Measurements from ENCODE around the gene ASTN2.
"Not testable (repeated sequence)": the region's sequence is repeated elsewhere in the genome, so short reads cannot be mapped to it uniquely, and the experiment has no call there.

Gene ASTN2

GRCh38 chr9:116464987-116465571 lies 949.8 kb downstream of the ASTN2 start:
- DNase-seq (ENCODE audit: low read depth, low spot score): no peak

- DNase-seq (ENCODE audit: low read depth, low spot score): no peak
These were observed 950.4 kb downstream of the ASTN2 start for GRCh38 chr9:116464423-116464822.

DNA sequence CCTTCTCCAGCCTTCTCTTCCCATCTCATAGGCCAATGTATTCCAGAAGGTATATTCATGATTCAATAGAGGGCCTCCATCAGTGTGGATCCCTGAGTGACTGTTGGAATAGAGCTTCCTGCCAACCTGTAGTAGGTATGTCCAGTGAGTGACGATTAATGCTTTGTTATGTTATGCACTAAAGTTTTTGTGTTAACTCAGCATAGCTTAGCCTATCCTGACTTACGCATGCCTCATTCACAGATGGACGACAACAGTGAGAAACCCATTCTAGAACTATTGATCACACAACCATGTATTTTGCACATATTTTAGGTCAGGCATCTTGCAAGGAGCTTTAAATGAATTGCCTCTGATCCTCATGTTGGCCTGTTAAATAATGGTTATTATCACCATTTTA lies 953.2 kb downstream of the ASTN2 start:
- no peak for DNase-seq (ENCODE audit: low read depth, low spot score)

DNA sequence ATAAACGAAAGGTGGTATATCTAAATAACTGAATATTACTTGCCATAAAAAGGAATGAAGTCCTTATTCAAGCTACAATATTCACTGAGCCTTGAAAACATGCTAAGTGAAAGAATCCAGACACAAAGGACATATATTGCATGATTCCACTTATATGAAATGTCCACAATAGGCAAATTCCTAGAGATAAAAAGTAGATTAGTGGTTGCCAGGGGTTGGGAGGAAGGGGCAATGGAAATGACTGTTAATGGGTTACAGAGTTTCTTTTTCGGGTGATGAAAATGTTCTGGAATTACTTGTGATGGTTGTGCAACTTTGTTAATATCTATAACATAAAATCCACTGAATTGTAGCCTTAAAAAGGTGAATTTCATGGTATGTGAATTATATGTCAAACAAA lies 954.8 kb downstream of the ASTN2 start:
- DNase-seq (ENCODE audit: low read depth, low spot score): no peak

GRCh38 chr9:116459576-116459975 lies 955.3 kb downstream of the ASTN2 start:
- no peak for DNase-seq (ENCODE audit: low read depth, low spot score)

DNA sequence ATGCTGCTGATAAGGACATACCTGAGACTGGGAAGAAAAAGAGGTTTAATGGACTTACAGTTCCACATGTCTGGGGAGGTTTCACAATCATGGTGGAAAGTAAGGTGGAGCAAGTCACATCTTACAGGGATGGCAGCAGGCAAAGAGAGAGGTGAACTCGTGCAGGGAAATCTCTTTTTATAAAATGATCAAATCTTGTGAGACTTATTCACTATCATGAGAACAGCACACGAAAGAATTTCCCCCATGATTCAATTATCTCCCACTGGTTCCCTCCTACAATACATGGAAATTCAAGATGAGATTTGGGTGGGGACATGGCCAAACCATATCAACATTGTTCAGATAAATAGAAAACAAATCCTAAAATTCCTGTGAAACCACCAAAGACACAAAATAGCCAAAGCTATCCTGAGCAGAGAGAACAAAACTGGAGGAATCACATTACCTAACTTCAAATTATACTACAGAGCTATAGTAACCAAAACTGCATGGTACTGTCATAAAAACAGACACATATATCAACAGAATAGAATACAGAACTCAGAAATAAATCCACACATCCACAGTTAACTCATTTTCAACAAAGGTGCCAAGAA lies 958.3 kb downstream of the ASTN2 start:
- no peak for DNase-seq (ENCODE audit: low read depth, low spot score)

- DNase-seq (ENCODE audit: low read depth, low spot score): not testable (repeated sequence)
These were observed 960.3 kb downstream of the ASTN2 start for GRCh38 chr9:116454539-116454938.

DNA sequence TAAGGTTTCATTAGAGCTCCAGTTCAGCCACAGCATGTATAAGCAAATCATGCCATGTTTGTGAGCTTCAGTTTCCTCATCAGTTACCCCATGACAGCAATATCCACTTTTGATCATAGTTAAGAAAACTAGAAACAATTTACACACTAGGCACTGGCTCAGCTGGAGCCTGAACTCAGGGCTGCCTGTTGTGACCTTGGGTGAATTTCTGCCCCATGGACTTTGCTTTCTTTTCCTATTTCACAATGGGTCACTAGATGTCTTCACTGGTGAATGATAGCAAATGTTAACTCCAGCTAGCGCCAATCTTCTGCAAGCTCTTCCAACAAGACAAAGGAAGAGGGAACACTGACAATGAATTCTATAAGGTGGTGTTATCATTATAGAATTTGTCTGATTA lies 961.1 kb downstream of the ASTN2 start:
- no peak for DNase-seq (ENCODE audit: low read depth, low spot score)

DNA sequence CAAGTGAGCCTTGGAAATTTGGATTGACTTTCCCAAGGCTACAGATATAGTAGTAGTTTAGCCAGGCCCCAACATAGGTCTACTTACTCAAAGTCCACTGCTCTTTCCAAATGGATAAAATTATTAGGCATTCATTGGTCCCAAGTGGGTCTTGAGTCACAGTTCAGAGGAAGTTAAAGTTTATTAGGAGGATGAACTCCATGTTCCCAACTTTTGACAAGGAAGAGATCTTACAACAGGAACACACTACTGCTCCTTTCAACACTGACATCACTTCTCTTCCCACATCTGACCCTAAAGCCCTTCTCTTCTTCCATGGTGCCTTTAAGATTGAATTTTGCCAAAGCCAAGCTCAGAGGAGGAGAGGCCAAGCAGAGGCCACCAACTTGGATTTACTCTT lies 962.2 kb downstream of the ASTN2 start:
- no peak for DNase-seq (ENCODE audit: low read depth, low spot score)

GRCh38 chr9:116452227-116452626 lies 962.6 kb downstream of the ASTN2 start:
- DNase-seq (ENCODE audit: low read depth, low spot score): no peak

DNA sequence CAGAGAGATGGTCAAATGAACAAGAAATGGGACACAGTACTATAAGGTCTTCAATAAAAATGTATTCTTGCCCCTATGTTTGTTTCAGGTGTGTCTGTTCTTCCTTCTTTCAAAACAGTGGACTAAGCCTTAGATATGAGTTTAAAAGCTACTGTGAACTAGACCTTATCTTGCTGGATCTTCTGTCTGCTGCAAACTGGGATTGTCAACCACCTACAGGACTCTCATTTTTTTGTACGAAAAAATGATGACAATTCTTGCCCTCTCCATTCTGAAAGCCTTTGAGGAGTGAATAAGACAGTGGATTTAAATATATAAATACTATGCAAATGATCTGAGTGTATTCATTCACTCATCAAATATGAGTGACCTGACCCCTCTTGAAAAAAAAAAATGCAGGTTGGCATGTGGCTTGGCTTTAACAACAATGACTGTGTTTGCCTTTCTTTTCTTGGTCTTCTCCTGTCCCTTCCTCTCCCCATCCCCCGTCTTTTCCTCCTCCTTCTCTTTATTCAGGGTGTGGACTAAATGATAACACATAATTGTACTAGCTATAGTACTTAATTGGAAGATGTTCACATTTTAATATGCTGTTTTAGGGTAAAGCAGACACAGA lies 963.2 kb downstream of the ASTN2 start:
- DNase-seq (ENCODE audit: low read depth, low spot score): no peak

DNA sequence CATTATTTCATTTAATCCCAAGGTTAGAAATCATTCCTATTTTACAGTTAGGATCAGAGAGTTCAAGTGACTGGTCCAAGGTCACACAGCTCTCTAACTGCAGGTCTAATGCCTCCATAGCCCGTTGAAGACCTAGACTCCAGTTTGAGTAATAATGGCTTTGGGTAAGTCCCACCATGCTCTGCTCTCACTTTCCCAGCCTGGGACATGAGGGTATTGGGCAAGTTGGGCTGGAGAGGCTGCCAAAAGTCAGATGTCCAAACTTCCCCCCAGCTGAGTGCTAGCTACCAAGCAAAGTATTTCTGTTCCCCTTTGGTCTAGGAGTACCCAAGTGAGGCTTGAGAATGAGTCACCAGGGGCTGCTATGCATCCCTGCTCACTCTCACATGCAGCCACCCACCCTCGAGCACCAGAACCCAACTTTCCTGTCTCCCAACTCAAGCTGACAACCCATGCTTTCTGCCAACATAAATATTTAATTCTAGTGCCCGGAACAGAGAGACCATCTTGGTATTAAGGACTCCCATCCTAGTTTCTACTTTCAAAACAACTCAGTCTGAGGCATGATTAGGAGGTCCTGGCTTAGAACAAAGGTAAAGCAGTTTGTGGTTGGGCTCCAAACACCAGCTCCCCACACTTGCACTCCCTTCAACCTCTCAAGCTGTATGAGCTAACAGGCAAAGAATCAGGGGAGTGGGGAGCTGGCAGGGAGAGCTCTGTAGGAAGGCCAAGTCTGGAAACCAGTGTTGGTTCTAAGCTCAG lies 964.3 kb downstream of the ASTN2 start:
- DNase-seq (ENCODE audit: low read depth, low spot score): peak; percentile 44

DNA sequence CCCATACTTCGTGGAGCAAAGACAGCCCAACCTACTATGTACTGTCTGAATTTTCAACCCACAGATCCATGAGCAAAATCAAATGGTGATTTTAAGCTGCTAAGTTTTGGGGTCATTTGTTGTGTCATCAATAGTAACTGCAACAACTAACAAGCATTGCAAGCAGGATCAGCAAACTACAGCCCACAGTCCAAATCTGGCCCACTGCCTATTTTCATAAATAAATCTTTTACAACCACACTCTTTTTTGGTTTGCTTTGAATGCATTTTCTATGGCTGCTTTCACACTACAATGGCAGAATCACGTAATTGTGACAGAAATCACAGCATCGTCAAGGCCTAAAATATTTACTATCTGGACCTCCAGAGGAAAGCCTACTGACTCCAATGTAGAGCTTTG lies 964.9 kb downstream of the ASTN2 start:
- no peak for DNase-seq (ENCODE audit: low read depth, low spot score)

DNA sequence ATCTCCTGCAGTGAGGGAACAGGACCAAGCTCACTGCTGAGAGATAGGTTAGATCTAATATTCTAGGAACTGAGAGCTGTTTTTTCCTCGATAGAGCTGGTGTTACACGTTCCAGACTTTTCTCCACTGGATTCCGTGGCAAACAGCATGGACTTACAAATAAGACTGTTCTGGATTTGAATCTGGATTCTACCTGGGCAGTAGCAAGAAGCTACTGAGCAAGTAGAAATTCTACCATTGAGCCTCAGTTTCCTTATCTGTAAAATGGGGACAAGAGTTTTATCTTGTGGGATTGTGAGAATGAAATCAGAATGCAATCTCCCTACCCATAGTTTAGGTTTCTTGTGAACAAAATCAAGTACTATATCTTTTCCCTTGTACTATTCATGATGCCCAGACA lies 966.4 kb downstream of the ASTN2 start:
- no peak for DNase-seq (ENCODE audit: low read depth, low spot score)

- DNase-seq (ENCODE audit: low read depth, low spot score): peak; percentile 59
These were observed 966.9 kb downstream of the ASTN2 start for GRCh38 chr9:116447934-116448333.

DNA sequence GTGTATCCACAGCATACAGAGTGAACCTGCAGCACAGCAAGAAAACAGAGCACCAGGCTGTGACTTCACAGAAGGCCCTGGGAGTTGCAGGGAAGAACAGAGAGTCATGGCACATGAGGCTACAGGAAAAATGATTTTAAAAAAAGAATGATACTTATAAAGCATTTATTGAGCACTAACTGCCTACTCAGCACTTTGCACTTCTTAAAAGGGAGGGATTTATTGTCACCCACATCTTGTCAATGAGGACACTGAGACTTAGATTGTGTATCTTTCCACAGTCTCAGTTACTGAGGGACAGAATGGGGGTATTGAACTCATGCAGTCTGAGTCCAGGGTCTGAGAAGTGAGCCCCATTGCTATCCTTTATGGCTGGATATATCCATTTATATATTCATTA lies 972.3 kb downstream of the ASTN2 start:
- no peak for DNase-seq (ENCODE audit: low read depth, low spot score)

GRCh38 chr9:116437411-116438370 lies 977.2 kb downstream of the ASTN2 start:
- peak; percentile 91 for DNase-seq (ENCODE audit: low read depth, low spot score)

- no peak for DNase-seq (ENCODE audit: low read depth, low spot score)
These were observed 978.7 kb downstream of the ASTN2 start for GRCh38 chr9:116436121-116436520.

GRCh38 chr9:116435706-116436105 lies 979.2 kb downstream of the ASTN2 start:
- DNase-seq (ENCODE audit: low read depth, low spot score): peak; percentile 42

- DNase-seq (ENCODE audit: low read depth, low spot score): no peak
These were observed 980.5 kb downstream of the ASTN2 start for GRCh38 chr9:116434314-116434713.

- DNase-seq (ENCODE audit: low read depth, low spot score): no peak
These were observed 982.8 kb downstream of the ASTN2 start for GRCh38 chr9:116432051-116432450.

- no peak for DNase-seq (ENCODE audit: low read depth, low spot score)
These were observed 984.0 kb downstream of the ASTN2 start for GRCh38 chr9:116430849-116431248.

All from ELF-1 (cell line).